SK-N-MC (cell line): Measurements from ENCODE around the gene EDNRA.

Experiments
- EZH2 ChIP-seq: fragments of 200-600 bp; sonication (generic); IDR thresholded peaks from one replicate; pipeline ENCODE4 v1.6.1; 2017; ENCODE audit warnings: antibody characterized with exemption
- POLR2AphosphoS5 ChIP-seq: IDR thresholded peaks from 2 replicates; pipeline ENCODE4 v1.6.1; 2012; ENCODE audit warnings: mild to moderate bottlenecking, low read depth, low read length, borderline replicate concordance

DNA sequence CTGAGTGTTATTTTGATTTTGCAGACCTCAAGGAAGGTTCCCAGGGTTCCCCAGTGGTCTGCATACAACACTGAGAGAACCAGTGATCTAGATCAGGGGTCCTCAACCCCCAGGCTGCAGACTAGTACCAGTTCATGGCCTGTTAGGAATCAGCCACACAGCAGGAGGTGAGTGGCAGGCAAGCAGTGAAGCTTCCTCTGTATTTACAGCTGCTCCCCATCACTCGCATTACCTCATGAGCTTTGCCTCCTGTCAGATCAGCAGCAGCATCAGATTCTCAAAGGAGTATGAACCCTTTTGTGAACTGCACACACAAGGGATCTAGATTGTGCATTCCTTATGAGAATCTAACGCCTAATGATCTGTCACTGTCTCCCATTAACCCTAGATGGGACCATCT, 28.5 kb downstream of the EDNRA start:
- TF ChIP-seq EZH2 (no peak), POLR2AphosphoS5 (no peak)
